GM12891 (cell line): Measurements from ENCODE around the gene PAEP.

Experiments used
- POLR2A ChIP-seq: IDR thresholded peaks from 2 replicates; pipeline ENCODE4 v1.6.1; 2011; ENCODE audit warnings: low read depth, low read length, control low read depth
- POLR2AphosphoS5 ChIP-seq: IDR thresholded peaks from 2 replicates; pipeline ENCODE4 v1.6.1; 2011; ENCODE audit warnings: low read depth, low read length, control low read depth
- SPI1 ChIP-seq: IDR thresholded peaks from 2 replicates; pipeline ENCODE4 v1.6.1; 2011; ENCODE audit warnings: low read depth, low read length, control low read depth
- TAF1 ChIP-seq: IDR thresholded peaks from 2 replicates; pipeline ENCODE4 v1.6.1; 2011; ENCODE audit warnings: low read depth, low read length, control low read depth

DNA sequence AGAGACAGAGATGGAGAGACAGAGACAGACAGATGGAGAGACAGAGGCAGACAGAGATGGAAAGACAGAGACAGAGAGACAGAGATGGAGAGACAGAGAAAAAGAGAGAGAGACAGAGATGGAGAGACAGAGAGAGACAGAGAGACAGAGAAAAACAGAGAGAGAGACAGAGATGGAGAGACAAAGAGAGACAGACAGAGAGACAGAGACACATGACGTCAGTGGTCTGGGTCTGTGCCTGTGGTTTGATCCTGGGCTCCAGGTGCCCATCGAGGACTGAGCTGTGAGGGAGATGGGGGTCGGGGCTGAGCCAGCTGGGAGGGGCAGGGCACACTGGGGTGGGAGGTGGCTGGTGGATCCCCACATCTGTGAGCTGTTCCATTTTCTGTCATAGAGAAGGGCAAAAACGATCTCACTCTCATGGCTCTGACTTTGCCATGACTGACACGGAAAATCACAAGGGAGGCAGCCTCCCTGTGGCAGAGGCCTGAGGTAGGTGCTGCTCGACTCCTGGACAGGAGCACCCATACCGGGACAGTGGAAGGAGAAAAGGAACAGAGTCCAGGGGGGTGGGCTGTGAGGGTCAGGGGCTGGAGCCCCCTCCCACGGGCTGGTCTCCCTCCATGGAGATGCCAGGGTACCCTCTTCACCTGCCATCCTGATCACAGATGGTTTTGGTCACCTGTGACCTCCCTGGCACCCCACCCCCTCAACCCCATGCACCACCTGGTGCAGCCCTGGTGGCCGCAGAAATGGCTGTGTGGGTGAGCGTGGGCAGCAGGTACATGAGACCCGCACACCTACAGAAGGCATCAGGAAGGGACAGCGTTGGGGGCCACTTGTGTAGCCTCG lies 49.0 kb downstream of the PAEP start:
- TF ChIP-seq POLR2AphosphoS5 (no peak), POLR2A (no peak), TAF1 (no peak), SPI1 (no peak)
